PFSK-1 (cell line): ENCODE results near the gene ZNF653.
A peak's percentile ranks its signal among the peaks of the same experiment; 100 is the strongest.

Experiments
- FOXP2 ChIP-seq: optimal IDR thresholded peaks from 2 replicates; pipeline ENCODE3; 2011; ENCODE audit warnings: borderline replicate concordance, control low read depth, inconsistent platforms; ENCODE audit not compliant: insufficient read depth; ENCODE audit errors: extremely low read length, extremely low read depth
- POLR2AphosphoS5 ChIP-seq: IDR thresholded peaks from 2 replicates; pipeline ENCODE4 v1.6.1; 2012; ENCODE audit warnings: low read depth, mild to moderate bottlenecking, control low read depth, low read length, moderate library complexity
- SIN3A ChIP-seq: IDR thresholded peaks from 2 replicates; pipeline ENCODE4 v1.6.1; 2012; ENCODE audit warnings: mild to moderate bottlenecking, low read length, moderate library complexity, borderline replicate concordance; ENCODE audit not compliant: insufficient read depth
- TAF1 ChIP-seq: IDR thresholded peaks from 2 replicates; pipeline ENCODE4 v1.6.1; 2012; ENCODE audit warnings: low read length, control low read depth, borderline replicate concordance; ENCODE audit not compliant: insufficient read depth
- TF ChIP-seq, protein P1 (sequence below), 2 experiments: IDR thresholded peaks; 2 replicates each; pipeline versions ENCODE4 v1.6.1 to v1.8.0; 2011 to 2012; ENCODE audit warnings: low read depth in 2 of 2, low read length in 2 of 2, control low read depth in 1 of 2, inconsistent platforms in 1 of 2, mild to moderate bottlenecking in 1 of 2, moderate library complexity in 1 of 2; ENCODE audit not compliant: insufficient read depth in 1 of 2

ZNF653 gene

GRCh38 chr19:11450570-11451326 lies 54.9 kb downstream of the ZNF653 start:
- no peak for TF ChIP-seq SIN3A

DNA sequence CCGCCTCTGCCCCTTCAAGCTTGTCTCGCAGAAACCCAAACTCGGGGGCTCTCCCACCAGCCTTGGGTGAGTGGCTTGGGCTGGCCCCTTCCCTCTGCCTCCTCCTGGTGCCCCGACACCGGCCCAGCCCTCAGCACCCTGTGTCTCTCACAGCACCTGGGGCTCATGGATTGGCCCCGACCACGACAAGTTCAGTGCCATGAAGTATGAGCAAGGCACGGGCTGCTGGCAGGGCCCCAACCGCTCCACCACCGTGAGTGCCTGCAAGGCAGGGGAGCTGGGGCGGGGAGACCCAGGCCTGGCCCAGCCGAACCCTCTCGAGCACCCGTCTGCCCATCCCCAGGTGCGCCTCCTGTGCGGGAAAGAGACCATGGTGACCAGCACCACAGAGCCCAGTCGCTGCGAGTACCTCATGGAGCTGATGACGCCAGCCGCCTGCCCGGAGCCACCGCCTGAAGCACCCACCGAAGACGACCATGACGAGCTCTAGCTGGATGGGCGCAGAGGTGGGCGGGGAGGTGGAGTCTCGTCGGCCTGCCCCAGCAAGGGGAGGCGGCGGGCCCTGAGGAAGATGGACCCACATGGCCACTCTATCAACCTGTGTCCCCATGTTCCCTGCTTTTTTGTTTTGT lies 56.6 kb downstream of the ZNF653 start:
- TF ChIP-seq SIN3A (no peak), FOXP2 (no peak), TAF1 (no peak), POLR2AphosphoS5 (no peak)
- TF ChIP-seq, protein P1, sequence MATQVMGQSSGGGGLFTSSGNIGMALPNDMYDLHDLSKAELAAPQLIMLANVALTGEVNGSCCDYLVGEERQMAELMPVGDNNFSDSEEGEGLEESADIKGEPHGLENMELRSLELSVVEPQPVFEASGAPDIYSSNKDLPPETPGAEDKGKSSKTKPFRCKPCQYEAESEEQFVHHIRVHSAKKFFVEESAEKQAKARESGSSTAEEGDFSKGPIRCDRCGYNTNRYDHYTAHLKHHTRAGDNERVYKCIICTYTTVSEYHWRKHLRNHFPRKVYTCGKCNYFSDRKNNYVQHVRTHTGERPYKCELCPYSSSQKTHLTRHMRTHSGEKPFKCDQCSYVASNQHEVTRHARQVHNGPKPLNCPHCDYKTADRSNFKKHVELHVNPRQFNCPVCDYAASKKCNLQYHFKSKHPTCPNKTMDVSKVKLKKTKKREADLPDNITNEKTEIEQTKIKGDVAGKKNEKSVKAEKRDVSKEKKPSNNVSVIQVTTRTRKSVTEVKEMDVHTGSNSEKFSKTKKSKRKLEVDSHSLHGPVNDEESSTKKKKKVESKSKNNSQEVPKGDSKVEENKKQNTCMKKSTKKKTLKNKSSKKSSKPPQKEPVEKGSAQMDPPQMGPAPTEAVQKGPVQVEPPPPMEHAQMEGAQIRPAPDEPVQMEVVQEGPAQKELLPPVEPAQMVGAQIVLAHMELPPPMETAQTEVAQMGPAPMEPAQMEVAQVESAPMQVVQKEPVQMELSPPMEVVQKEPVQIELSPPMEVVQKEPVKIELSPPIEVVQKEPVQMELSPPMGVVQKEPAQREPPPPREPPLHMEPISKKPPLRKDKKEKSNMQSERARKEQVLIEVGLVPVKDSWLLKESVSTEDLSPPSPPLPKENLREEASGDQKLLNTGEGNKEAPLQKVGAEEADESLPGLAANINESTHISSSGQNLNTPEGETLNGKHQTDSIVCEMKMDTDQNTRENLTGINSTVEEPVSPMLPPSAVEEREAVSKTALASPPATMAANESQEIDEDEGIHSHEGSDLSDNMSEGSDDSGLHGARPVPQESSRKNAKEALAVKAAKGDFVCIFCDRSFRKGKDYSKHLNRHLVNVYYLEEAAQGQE (IDR thresholded peaks at IDR 0.05; ENCODE audit: insufficient read depth in 1 of 2, low read depth in 2 of 2, low read length in 2 of 2): no peak

DNA sequence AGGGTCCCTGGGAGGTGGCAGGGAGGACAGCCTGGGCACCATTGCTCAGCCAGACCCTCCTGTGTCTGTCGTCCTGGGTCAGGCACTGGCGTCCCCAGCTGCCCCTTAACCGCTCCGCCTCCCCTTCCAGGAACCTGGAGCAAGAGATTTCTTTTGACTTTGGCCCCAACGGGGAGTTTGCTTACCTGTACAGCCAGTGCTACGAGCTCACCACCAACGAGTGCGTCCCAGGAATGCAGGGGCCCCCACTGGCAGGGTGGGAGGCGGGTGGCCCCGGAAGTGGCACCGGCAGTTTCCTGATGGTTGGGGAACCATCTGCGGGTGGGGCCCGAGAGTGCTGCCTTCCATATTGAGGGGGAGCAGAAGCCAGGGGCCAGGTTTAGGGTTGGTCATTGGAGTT lies 57.2 kb downstream of the ZNF653 start:
- TF ChIP-seq SIN3A (no peak), FOXP2 (no peak), POLR2AphosphoS5 (no peak), TAF1 (no peak)
- TF ChIP-seq, protein P1 (IDR thresholded peaks at IDR 0.05; ENCODE audit: insufficient read depth in 1 of 2, low read depth in 2 of 2, low read length in 2 of 2): no peak

DNA sequence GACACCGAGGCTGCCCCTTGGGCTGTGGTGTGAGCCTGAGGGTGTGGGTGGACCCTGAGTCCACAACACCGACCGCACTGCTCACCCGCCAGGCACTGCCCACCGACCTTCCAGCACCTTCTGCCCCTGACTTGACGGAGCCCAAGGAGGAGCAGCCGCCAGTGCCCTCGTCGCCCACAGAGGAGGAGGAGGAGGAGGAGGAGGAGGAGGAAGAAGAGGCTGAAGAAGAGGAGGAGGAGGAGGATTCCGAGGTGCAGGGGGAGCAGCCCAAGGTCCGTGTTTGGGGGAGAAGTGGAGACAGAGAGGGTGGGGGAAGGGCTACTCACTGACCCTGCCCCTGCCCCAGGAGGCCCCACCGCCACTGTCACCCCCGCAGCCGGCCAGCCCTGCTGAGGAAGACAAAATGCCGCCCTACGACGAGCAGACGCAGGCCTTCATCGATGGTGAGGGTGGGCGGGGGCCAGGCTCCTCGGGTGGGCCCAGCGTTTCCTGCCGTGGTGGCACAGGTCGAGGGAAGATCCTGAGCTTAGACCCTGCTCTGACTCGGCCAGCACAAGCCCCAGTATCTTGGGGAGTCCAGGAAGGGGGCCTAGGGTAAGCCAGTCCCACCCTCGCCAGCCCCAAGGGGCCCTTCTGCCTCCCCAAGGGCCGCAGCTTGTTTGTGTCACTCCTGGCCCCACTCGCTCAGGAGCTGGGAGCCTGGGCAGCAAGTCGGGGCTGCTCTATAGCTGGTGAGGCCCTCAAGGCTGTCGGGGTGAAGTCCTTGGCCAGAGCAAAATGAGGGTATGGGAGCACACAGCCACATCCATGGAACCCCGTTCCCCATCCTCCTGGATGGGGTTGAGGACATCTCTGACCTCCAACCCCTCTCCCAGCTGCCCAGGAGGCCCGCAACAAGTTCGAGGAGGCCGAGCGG lies 58.0 kb downstream of the ZNF653 start:
- TF ChIP-seq SIN3A: no peak
- TF ChIP-seq FOXP2: no peak
- TF ChIP-seq, protein P1 (IDR thresholded peaks at IDR 0.05; ENCODE audit: insufficient read depth in 1 of 2, low read depth in 2 of 2, low read length in 2 of 2): no peak
- TF ChIP-seq TAF1: no peak
- TF ChIP-seq POLR2AphosphoS5: no peak

DNA sequence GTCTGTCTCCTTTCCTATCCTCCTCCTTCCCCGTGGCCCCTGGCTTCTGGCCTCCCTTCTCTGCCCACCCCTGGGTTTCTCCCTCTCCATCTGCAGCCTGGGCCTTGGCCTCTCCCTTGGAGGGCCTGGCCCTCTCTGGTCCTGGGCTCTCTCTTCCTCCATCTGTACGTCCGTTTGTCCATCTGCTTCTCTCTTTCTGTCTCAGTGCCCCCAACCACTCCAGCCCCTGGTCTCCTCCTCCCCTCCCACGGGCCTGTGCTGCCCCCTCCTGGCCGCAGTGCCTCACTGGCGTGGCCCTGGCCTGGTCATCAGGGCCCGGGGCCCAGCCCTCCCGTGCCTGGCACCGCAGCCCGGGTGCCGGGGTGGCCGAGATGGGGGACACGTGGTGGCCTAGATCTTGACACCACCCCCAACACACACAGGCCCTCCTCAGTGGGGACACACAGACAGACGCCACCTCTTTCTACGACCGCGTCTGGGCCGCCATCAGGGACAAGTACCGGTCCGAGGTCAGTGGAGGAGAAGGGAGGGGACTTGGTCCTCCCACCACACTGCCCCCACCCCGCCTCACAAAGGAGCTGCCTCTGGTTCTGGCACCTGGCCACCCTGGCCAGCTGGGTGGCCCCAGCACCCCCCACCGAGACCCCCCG lies 58.9 kb downstream of the ZNF653 start:
- no peak for TF ChIP-seq SIN3A
- peak; percentile 50 for TF ChIP-seq FOXP2

DNA sequence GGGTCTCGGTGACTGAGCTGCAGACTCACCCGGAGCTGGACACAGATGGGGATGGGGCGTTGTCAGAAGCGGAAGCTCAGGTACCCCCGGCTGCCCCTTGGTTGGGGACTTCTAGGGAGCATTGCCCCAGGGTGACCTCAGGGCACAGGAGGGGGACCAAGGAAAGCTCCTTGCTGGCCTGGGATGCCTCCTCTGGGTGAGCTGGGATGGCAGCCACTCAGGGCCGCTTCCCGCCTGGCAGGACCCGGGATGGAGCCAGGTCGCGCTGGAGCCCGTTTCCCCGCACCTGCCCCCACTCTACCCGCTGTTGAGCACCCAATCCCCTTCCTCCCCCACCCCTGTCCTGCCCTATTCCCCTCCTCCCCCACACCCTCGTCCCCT lies 59.4 kb downstream of the ZNF653 start:
- TF ChIP-seq POLR2AphosphoS5: no peak
- TF ChIP-seq FOXP2: no peak
- TF ChIP-seq, protein P1 (IDR thresholded peaks at IDR 0.05; ENCODE audit: insufficient read depth in 1 of 2, low read depth in 2 of 2, low read length in 2 of 2): no peak
- no peak for TF ChIP-seq TAF1
- no peak for TF ChIP-seq SIN3A
